Measurements from ENCODE around the gene PLET1.

DNA sequence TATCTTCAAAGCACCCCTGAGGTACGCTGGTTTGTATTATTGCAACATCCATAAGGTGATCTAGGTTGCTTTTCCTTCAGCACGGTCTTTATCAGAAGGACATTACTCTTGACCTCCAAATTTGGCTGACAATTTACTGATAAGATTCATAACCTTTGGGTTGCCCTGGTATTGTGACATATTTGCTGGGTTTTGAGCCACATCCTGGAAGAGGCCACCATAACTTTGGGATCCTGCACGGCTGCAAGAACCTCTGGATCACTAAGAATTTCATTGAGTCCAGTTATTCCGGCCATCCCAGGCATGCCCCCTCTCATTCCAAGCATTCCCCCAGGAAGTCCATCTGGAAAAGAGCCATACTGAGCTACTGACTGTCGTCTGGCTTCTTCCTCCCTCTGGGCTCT, 6.5 kb upstream of the PLET1 start:
- TF ChIP-seq, protein P1, sequence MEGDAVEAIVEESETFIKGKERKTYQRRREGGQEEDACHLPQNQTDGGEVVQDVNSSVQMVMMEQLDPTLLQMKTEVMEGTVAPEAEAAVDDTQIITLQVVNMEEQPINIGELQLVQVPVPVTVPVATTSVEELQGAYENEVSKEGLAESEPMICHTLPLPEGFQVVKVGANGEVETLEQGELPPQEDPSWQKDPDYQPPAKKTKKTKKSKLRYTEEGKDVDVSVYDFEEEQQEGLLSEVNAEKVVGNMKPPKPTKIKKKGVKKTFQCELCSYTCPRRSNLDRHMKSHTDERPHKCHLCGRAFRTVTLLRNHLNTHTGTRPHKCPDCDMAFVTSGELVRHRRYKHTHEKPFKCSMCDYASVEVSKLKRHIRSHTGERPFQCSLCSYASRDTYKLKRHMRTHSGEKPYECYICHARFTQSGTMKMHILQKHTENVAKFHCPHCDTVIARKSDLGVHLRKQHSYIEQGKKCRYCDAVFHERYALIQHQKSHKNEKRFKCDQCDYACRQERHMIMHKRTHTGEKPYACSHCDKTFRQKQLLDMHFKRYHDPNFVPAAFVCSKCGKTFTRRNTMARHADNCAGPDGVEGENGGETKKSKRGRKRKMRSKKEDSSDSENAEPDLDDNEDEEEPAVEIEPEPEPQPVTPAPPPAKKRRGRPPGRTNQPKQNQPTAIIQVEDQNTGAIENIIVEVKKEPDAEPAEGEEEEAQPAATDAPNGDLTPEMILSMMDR (IDR thresholded peaks at IDR 0.05; ENCODE audit: poor library complexity): no peak
- TF ChIP-seq EZH2 (IDR thresholded peaks at IDR 0.05; ENCODE audit: borderline replicate concordance): no peak

Data from hepatocyte (in vitro differentiated cells).